Measurements from ENCODE around the gene CAMSAP3. TPM values are rescaled to one million over a fixed set of nuclear protein-coding genes. Genes with fewer than 3 reads are reported as not detected.

Gene CAMSAP3
- total RNA-seq, 1 donor from 2014 or later: 40.8 TPM

DNA sequence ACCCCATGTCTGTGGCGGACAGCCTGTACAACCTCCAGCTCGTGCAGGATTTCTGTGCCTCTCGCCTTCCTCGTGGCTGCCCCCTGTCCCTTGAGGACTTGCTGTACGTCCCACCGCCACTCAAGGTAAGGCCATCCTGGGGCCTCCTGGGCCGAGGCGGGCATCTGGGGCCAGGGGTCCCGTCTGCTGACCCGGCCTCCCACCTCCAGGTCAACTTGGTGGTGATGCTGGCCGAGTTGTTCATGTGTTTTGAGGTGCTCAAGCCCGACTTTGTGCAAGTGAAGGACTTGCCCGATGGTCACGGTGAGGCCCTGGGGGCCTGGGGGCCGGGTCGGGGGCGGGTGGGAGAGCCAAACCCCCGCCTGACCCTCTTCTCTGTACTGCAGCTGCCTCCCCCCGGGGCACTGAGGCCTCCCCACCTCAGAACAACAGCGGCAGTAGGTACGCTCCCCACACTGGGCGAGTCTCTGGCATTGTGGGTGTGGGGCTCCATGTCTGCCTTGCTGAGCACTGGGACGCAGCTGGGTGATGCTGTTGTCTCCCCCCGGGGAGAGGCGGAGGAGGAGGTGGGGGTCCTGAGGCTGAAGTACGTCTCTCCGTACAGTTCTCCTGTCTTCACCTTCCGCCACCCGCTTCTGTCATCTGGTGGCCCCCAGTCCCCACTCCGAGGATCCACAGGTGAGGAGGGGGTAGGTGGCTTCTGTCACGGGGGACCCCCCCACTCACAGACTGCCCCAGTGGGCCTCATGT lies 15.0 kb downstream of the CAMSAP3 start:
- no peak for ATAC-seq
- no peak for DNase-seq (ENCODE audit: low spot score)

DNA sequence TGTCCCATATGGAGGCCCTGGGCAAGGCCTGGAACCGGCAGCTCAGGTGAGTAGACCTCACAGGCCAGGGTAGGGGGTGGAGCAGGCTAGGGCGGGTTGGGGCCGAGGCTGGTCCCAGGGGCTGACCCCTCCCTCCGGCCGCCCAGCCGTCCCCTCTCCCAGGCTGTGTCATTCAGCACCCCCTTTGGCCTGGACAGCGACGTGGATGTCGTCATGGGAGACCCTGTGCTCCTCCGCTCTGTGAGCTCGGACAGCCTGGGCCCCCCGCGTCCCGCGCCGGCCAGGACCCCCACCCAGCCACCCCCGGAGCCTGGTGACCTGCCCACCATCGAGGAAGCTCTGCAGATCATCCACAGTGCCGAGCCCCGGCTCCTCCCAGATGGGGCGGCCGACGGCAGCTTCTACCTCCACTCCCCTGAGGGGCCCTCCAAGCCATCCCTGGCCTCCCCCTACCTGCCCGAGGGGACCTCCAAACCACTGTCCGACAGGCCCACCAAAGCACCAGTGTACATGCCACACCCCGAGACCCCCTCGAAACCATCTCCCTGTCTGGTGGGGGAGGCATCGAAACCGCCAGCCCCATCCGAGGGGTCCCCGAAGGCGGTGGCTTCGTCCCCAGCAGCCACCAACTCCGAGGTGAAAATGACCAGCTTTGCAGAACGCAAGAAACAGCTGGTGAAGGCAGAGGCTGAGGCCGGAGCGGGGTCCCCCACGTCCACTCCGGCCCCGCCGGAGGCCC lies 16.0 kb downstream of the CAMSAP3 start:
- ATAC-seq: no peak
- no peak for DNase-seq (ENCODE audit: low spot score)

DNA sequence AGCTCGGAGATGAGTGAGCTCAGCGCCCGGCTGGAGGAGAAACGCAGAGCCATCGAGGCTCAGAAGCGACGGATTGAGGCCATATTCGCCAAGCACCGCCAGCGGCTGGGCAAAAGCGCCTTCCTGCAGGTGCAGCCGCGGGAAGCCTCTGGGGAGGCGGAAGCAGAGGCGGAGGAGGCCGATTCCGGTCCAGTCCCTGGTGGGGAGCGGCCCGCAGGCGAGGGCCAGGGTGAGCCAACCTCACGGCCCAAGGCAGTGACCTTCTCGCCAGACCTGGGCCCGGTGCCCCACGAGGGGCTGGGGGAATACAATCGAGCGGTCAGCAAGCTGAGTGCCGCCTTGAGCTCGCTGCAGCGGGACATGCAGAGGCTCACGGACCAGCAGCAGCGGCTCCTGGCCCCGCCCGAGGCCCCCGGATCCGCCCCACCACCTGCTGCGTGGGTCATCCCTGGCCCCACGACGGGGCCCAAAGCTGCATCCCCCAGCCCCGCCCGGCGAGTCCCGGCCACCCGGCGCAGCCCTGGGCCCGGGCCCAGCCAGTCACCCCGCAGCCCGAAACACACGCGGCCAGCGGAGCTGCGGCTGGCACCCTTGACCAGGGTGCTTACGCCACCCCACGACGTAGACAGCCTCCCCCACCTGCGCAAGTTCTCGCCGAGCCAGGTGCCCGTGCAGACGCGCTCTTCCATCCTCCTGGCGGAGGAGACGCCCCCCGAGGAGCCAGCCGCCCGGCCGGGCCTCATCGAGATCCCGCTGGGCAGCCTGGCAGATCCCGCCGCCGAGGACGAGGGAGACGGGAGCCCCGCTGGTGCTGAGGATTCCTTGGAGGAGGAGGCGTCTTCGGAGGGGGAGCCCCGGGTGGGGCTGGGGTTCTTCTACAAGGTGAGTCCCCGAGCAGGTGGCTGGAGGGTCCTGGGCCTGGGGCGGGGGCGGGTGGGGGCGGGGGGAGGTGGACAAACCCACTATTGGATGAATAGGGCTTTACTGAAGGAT lies 16.9 kb downstream of the CAMSAP3 start:
- no peak for ATAC-seq
- peak; percentile 44 for DNase-seq (ENCODE audit: low spot score)

DNA sequence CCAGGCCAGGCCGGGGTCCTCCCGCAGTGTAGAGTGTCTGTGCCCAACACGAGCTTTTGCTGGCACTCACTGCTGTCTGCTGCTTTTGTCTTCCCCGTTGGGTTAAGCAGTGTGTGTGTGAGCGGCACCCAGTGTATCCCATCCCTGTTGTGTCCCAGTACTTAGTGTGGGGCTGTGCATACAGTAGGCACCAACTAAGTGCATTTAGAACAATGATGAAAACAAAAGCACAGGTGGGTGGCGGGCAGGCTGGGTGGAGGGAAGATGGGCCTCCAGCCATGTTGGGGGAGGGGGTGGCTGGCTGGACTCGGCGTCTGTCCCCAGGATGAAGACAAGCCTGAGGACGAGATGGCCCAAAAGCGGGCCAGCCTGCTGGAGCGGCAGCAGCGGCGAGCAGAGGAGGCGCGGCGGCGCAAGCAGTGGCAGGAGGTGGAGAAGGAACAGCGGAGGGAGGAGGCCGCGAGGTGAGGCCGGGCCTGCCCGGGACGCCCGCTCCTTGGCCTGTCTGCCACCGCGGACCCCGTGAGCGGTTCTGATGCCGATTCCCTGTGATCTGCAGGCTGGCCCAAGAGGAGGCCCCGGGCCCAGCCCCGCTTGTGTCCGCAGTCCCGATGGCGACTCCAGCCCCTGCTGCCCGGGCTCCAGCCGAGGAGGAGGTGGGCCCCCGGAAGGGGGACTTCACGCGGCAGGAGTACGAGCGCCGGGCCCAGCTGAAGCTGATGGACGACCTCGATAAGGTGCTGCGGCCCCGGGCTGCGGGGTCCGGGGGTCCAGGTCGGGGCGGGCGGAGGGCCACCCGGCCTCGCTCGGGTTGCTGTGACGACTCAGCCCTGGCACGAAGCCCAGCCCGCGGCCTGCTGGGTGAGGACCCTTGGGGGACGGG lies 19.4 kb downstream of the CAMSAP3 start:
- ATAC-seq (no peak), DNase-seq (ENCODE audit: low spot score) (no peak)

DNA sequence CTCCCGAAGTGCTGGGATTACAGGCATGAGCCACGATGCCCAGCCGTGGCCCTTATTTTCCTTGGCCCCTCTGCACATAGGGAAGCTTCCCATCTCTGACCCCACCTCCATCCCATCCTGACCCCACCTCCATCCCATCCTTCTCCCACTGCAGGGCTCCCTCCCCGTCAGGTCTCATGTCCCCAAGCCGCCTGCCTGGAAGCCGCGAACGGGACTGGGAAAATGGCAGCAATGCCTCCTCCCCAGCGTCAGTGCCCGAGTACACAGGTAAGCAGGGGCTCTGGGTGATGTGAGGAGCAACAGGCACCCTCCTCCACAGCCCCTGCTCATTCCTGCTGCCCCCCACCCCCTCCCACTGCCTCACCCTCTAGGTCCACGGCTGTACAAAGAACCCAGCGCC lies 21.5 kb downstream of the CAMSAP3 start:
- ATAC-seq (no peak), DNase-seq (ENCODE audit: low spot score) (no peak)

DNA sequence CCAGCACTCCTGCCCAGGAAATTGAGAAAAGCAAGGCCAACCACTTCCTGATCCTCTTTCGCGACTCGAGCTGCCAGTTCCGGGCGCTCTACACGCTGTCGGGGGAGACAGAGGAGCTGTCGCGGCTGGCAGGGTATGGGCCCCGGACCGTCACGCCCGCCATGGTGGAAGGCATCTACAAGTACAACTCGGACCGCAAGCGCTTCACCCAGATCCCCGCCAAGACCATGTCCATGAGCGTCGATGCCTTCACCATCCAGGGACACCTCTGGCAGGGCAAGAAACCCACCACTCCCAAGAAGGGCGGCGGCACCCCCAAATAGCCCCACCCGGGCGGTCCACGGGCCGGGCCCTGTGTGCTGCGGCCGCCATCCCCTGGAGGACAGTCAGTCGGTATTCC lies 22.1 kb downstream of the CAMSAP3 start:
- no peak for ATAC-seq
- DNase-seq (ENCODE audit: low spot score): no peak

DNA sequence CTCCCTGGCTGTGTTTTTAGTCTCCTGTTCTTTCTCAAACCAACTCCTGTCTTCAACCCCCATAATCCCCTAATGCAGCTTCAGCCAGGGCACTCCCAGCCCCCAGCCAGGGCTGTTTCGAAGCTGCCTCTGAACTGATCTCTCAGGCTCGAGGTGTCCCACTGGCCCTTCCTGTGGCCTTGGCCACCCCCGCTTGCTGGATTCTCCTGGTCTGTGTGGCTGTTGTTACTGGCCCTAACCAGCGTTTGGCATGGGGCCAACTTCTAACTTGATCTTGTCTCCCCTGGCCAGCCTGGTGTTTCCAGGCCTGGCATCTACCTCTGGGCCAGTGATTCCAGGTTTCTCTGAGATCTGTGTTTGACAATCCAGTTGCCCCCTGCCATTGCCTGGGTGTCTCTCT lies 22.7 kb downstream of the CAMSAP3 start:
- peak; percentile 53 for ATAC-seq

DNA sequence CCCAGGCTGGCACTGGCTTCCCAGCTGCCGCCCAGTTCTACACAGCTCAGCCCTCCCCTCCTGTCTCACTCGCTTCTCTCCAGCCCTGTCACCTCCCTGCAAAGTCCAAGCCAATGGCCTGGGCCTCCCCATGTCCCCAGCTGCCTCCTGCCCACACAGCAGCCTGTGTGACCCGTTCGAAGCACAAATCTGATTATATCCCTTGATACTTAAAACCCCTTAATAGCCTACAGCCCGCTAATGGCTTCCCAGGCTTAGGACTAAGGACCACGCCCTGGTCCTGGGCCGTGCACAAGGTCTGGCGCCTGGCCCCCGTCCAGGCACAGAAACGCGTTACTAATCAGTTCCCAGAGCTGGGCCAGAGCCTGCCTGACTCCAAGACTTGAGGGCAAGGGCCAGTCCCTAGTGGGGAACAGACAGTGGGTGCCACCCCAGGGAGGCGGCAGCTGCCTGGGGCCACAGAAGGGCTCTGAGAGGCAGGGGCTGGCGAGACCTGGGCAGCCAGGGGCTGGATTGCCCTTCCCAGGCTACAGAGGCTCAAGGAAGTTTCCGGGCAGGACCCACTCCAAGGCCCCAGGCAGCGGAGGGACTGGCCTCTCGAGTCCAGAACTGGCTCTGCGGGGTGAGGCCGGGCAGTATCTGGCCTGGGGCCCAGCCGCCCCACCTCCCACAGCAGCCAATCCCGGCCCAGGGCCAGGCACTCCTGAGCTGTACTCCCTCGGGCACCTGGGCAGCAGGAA lies 23.3 kb downstream of the CAMSAP3 start:
- DNase-seq (ENCODE audit: low spot score) (peak; percentile 95), ATAC-seq (peak; percentile 74)

More for the DNA sequence above, 22.7 kb downstream of the CAMSAP3 start:
- DNase-seq (ENCODE audit: low spot score): peak; percentile 93

DNA sequence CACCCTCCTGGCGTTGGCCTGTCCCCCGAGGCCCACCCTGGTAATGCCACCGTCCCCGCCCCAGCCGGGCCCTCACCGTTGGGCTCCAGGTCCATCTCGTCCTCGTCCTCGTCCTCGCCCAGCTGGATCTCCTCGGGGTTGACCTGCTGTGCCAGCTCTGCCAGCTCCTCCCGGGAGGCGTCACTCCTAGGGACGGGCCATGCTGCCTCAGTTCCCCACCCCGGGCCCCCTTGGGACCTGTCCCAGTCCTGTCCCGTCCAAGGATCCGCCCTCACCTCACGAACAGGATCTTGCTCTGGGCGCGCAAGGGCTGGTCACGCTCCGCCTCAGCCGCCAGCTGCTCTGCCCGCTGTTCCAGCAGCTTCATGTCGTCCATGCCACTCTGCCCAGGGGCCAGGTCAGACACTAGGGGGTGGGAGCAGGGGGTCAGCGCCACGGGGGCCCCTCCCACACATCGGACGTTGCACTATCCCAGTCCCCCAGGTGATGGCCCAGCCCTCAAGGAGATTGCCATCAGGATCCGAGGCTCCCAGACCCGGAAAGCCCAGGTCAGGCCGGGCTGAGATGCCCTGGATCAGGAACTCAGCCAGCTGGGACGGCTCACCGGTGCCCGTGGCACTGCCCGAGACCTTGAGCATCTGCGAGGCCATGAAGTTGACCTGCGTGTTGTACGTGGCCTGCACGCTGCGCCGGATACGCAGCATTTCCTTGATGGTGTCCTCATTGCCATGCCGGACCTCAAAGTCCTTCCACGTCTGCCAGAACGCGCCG lies 24.2 kb downstream of the CAMSAP3 start:
- ATAC-seq (peak; percentile 31), DNase-seq (ENCODE audit: low spot score) (peak; percentile 73)

DNA sequence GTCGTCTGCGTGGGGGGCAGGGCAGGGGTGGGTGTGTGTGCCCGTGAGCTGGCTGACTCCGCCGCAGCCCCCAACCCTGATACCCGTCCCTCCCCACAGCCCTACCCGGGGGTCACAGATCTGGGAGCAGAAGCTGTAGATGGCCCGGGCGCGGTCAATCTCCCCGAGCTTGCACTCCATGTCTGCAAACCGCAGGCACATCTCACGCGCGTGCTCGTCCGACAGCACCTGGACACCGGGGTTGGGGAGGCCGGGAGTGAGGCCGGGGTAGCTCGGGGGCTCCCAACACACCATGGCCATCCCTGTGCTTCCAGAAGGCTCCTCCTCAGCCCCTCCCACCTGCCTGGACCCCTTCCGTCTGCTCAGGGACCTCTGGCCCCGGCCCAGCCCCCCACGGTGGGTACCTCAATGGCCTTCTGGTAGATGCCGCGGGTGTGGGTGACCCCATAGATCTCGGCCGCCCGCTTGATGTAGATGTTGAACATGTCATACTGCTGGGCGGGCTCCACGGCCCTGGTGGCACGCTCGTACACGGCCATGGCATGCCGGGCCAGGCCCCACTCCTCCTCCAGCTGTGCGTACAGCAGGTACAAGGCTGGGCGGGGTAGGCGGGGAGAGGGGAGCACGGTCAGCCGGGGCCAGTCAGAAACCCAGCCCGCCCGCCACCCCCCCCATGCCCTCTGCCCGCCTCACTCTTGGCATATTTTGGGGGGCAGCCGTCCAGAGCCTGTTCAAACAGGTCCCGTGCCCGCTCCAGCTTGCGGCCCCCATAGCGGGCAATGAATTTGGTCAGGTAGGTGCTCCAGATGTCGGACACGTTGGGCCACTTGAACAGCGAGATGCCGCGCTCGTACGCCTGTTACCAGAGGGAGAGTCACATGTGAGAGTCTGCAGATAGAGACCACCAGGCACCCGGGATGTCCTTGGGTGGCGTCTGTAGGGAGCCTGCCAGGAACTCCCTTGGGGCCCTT lies 25.1 kb downstream of the CAMSAP3 start:
- no peak for ATAC-seq
- no peak for DNase-seq (ENCODE audit: low spot score)

DNA sequence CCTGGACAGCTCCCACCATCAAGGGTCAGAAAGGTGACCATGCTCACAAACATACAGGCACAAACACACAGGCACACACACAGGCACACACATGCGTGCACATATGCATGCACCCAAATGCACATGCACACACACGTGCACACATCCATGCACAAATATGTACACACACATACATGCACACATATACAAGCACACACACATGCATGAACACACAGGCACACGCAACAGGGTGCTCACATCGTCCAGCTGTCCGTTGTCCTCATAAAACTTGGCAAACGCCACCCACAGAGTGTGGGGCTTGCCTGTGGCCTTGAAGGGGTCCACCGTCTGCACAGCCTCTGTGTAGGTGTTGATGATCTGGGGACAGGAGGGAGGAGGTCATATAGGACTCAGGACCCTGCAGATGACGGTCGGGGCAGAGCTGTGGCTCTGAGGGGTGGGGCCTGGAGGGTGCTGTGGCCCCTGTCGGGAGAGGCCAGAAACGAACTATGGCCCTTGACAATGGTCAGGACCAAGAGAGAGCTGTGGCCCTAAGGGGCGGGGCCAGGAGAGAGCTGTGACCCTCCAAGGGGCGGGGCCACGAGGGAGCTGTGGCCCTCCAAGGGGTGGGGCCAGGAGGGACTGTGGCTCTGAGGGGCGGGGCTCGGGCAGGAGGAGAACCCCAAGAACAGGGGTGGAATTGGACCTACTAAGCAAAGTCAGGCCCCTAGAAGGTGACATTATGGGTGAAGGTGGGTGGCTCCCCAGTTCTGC lies 27.4 kb downstream of the CAMSAP3 start:
- ATAC-seq (no peak), DNase-seq (ENCODE audit: low spot score) (no peak)

DNA sequence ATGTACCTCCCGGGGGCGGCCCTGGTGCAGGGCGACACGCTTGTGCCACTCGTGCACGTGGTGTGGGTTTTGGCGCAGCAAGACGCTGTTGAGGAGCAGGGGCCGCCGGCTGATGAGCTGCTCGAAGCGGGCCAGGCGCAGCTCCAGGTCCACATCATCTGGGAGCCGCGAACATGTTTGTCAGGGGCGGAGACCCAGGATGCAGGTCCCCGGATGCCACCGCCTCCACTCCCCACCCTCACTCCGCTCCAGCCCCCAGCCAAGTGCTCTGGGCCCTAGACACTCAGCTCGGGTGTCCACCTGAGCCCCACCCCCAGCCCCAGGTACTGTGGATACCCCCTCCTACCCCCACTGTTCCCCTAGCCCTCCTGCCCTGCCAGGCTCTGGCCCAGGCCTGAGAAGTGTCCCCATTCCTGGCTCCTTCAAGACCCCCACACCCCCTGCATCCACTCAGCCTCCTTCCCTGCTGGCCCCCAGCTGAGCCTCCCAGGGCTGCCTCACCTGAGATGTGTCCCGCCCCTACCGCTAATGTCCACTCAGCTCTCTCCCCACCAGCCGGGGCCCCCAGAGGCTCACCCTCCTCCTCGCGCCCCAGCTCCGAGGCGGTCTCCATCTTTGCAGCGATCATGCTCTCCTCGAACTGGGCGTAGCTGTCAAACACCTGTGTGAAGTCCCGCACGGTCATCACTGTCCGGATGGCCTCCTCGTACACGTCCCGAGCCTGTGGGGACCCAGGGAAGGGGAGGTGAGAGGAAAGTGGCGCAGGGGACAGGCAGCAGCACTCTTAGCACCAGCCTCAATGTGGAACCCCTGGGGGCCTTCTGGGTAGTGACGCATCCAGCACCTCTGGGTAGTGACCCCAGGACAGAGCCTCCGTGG lies 28.3 kb downstream of the CAMSAP3 start:
- no peak for DNase-seq (ENCODE audit: low spot score)

DNA sequence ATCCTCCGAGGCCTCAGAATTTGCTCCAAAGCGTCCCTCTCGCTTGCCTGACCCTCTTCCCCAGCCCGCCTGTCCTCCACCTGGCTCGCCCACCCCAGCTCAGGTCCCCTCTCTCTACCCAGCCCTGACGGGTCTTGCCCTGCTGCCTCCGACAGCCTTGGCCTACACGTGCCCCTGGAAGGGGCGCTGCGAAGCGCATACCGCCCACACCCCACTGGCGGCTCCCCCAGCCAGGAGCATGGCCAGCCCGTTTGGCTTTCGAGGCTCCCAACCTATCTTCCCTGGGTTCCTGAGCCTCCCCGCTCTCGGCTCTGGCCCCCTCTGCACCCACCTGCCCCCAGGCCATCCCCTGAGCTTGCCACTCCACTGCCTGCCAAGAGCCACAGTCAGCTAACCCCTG lies 29.1 kb downstream of the CAMSAP3 start:
- DNase-seq (ENCODE audit: low spot score): no peak
- ATAC-seq: no peak

More for the DNA sequence above, 28.3 kb downstream of the CAMSAP3 start:
- no peak for ATAC-seq

DNA sequence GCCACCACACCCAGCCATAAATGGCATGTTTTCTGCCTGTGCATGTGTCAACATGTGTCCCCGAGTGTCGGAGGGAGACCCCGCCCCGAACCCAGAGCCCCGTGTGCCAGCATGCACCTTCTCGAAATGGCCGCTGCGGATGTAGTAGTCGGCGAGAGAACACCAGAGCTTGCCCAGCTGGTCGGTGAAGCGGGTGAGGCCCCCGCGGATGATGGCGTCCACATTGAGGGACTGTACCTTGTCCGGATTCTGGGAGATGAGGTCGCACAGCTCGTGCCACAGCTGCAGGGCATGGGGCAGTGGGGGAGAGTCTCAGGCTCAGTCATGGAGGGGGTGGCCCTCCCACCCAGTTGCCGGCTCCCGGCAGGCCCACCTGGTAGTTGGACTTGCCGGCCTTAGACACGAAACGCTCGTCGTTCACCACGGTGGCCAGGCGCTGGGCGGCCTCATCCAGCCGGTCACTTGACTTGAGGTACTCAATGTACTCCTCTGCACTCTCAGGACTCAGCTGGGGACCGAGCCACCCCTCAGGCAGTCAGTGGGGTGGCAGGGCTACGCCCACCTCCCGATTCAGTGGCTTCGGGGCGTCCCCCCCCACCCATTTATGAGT lies 30.2 kb downstream of the CAMSAP3 start:
- no peak for DNase-seq (ENCODE audit: low spot score)
- ATAC-seq: no peak

DNA sequence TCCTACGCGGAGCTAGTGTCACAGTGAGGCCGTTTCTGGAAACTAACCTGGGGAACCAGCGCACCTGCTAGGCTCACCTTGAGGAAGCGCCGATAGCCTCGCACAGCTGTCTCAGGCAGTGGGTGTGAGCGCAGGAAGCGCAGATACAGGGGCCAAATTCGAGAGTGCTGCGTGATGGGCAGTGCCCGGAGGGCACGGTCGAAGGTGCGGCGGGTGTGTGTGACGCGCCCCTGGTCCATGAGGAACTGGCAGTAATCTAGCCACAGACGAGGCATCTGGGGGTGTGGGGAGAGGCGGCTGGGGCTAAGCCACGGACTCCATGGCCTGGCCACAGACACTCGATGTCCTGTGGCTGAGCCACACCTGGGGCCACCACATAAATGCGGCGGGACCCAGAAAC lies 31.5 kb downstream of the CAMSAP3 start:
- DNase-seq (ENCODE audit: low spot score) (no peak), ATAC-seq (no peak)
